Left lung (tissue), 10 donors: ENCODE data around the gene CCN6. TPM values are rescaled to one million over a fixed set of nuclear protein-coding genes. Genes with fewer than 3 reads are reported as not detected.

ENCODE experiments used
- ATAC-seq: fragments of 200-7000 bp; cut with Tn5 transposase; one replicate; pipeline ENCODE4 v1.9.1; 2020; ENCODE audit warnings: moderate library complexity
- DNase-seq, 4 donors: peaks; one replicate each; pipeline ENCODE4 v3.0.0-alpha.2; 2013 to 2020
- H3K27ac ChIP-seq, 2 donors: fragments of 200-600 bp; sonication (generic) in 1 of 2; one replicate each; pipeline versions ENCODE4 v1.5.0 to v1.8.0; 2020 to 2021
- H3K27me3 ChIP-seq, 2 donors: fragments of 200-600 bp; sonication (generic) in 1 of 2; one replicate each; pipeline versions ENCODE4 v1.5.0 to v1.8.0; 2020 to 2021
- H3K36me3 ChIP-seq, 2 donors: fragments of 200-600 bp; sonication (generic) in 1 of 2; one replicate each; pipeline versions ENCODE4 v1.5.0 to v1.8.0; 2020 to 2021
- H3K4me1 ChIP-seq, 2 donors: fragments of 200-600 bp; one replicate each; pipeline ENCODE4 v1.8.0; 2021
- H3K4me3 ChIP-seq, 2 donors: fragments of 200-600 bp; sonication (generic) in 1 of 2; one replicate each; pipeline versions ENCODE4 v1.5.0 to v1.8.0; 2020 to 2021; ENCODE audit warnings: mild to moderate bottlenecking in 1 of 2
- H3K9me3 ChIP-seq, 2 donors: fragments of 200-600 bp; sonication (generic) in 1 of 2; one replicate each; pipeline versions ENCODE4 v1.5.0 to v1.8.0; 2020 to 2021
- intact Hi-C, 2 donors: fragments of 100-400 bp; cut with DNase I; formaldehyde crosslinking; loops; one replicate each; pipeline versions ENCODE4 v1.11.2 to v1.14.2; 2022
- polyA plus RNA-seq, 6 donors: library from polyadenylated mRNA; unstranded; fragments of 120-200 nt; gene quantifications; one replicate each; pipeline ENCODE4 v1.2.1, GENCODE V29; 2013; ENCODE audit not compliant: insufficient read length in 6 of 6
- total RNA-seq, 2 donors: library from RNA; stranded (reverse); fragmentation: NEBNext Ultra II Directional; extraction: Animal tissue kit (Norgen Biotek cat#: 25700); gene quantifications; one replicate each; pipeline ENCODE4 v1.2.1, GENCODE V29; 2021
- TF ChIP-seq, protein P1 (sequence below), 2 donors: fragments of 200-600 bp; sonication (generic) in 1 of 2; IDR thresholded peaks; one replicate each; pipeline versions ENCODE4 v1.5.0 to v1.8.0; 2021; ENCODE audit warnings: antibody characterized with exemption in 2 of 2
- donor health status: DM: no; HTN: yes; CAD: no.
- donor health status: DM: no; HTN: no; CAD: no.

The CCN6 gene
- total and polyA plus RNA-seq, 8 donors, result 0.21 to 0.55 (median 0.37) TPM; not detected in 2

DNA sequence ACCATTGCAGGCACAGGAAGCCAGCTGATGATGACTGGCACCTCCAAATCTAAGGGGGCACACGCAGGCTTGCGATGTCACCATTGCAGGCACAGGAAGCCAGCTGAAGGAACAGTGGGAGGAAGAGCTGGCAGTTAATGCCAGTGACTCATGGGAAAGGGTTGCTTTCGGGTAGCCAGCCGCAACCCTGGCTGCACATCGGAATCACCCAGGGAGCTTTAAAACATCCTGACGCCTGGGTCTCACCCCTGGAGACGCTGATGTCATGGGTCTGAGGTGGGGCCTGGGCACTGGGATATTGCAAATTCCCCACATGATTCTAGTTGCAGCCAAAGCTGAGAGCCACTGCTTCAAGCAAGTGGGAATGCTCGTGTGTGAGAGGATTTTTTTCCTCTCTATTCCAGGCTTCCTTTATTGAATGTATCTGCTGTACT, 16.1 kb upstream of the CCN6 start:
- Histone ChIP-seq H3K27ac (no peak overlapping the region), H3K9me3 (no peaks in the 10 kb centered on the region), H3K36me3 (no peaks in the 10 kb centered on the region), H3K4me3 (no peak overlapping the region), H3K4me1 (peaks cover 0 to 6% of the 10 kb centered on the region in 2 donors), H3K27me3 (no peaks in the 10 kb centered on the region)
- TF ChIP-seq, protein P1, sequence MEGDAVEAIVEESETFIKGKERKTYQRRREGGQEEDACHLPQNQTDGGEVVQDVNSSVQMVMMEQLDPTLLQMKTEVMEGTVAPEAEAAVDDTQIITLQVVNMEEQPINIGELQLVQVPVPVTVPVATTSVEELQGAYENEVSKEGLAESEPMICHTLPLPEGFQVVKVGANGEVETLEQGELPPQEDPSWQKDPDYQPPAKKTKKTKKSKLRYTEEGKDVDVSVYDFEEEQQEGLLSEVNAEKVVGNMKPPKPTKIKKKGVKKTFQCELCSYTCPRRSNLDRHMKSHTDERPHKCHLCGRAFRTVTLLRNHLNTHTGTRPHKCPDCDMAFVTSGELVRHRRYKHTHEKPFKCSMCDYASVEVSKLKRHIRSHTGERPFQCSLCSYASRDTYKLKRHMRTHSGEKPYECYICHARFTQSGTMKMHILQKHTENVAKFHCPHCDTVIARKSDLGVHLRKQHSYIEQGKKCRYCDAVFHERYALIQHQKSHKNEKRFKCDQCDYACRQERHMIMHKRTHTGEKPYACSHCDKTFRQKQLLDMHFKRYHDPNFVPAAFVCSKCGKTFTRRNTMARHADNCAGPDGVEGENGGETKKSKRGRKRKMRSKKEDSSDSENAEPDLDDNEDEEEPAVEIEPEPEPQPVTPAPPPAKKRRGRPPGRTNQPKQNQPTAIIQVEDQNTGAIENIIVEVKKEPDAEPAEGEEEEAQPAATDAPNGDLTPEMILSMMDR (IDR thresholded peaks at IDR 0.05), result no peak
- ATAC-seq (peak; percentile 60), DNase-seq (no peak)
- intact Hi-C loops, result no loop called here

DNA sequence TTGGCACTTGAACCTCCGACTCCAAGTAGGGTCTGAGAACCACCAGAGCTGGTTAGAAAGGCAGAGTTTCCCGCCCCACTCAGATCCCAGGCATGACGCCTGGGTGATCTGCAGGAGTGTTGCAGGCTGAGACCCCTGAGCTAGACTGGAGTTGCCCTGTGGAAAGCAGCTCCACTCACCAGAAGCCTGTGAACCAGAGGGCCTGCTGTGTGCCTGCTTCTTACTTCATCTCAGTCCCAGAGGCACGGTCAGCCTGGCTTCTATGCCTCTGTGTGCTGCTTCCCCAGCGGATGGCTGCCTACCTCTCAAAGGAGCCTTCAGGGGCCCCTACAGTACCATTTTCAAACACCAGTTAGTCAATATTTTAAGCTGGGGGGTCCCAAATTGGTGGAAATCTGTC, 15.6 kb upstream of the CCN6 start:
- H3K4me1 ChIP-seq, result peaks cover 0 to 6% of the 10 kb centered on the region in 2 donors
- H3K9me3 ChIP-seq, result no peaks in the 10 kb centered on the region
- ATAC-seq (no peak), DNase-seq (no peak)
- intact Hi-C loops, result no loop called here
- no peak overlapping the region for H3K27ac ChIP-seq
- TF ChIP-seq, protein P1 (IDR thresholded peaks at IDR 0.05), result no peak
- no peaks in the 10 kb centered on the region for H3K27me3 ChIP-seq
- no peaks in the 10 kb centered on the region for H3K36me3 ChIP-seq
- H3K4me3 ChIP-seq, result no peak overlapping the region

GRCh38 chr6:112038756-112039430, 15.0 kb upstream of the CCN6 start:
- Histone ChIP-seq H3K9me3 (no peaks in the 10 kb centered on the region), H3K4me3 (no peak overlapping the region), H3K27me3 (no peaks in the 10 kb centered on the region), H3K27ac (no peak overlapping the region), H3K36me3 (no peaks in the 10 kb centered on the region), H3K4me1 (peaks cover 0 to 6% of the 10 kb centered on the region in 2 donors)
- ATAC-seq (no peak), DNase-seq (no peak)
- TF ChIP-seq, protein P1 (IDR thresholded peaks at IDR 0.05), result no peak
- intact Hi-C loops, result no loop called here

GRCh38 chr6:112039431-112039770, 14.5 kb upstream of the CCN6 start:
- no peak for DNase-seq
- H3K9me3 ChIP-seq, result no peaks in the 10 kb centered on the region
- TF ChIP-seq, protein P1 (IDR thresholded peaks at IDR 0.05), result no peak
- no peak overlapping the region for H3K27ac ChIP-seq
- ATAC-seq, result no peak
- no peaks in the 10 kb centered on the region for H3K36me3 ChIP-seq
- H3K4me1 ChIP-seq, result peaks cover 0 to 6% of the 10 kb centered on the region in 2 donors
- intact Hi-C loops, result no loop called here
- no peaks in the 10 kb centered on the region for H3K27me3 ChIP-seq
- no peak overlapping the region for H3K4me3 ChIP-seq

GRCh38 chr6:112040956-112041355, 12.9 kb upstream of the CCN6 start:
- H3K27ac ChIP-seq, result no peak overlapping the region
- TF ChIP-seq, protein P1 (IDR thresholded peaks at IDR 0.05), result no peak
- H3K27me3 ChIP-seq, result no peaks in the 10 kb centered on the region
- intact Hi-C loops, result loop anchor here in 1 of 2 donors (5.0 kb wide), 1 partner anchor 334 kb away; no protein-coding TSS in a partner anchor
- H3K9me3 ChIP-seq, result no peaks in the 10 kb centered on the region
- no peaks in the 10 kb centered on the region for H3K36me3 ChIP-seq
- H3K4me1 ChIP-seq, result peaks cover 0 to 6% of the 10 kb centered on the region in 2 donors
- H3K4me3 ChIP-seq, result no peak overlapping the region
- DNase-seq (no peak), ATAC-seq (no peak)
